ENCODE results near the gene PTPMT1. TPM values are rescaled to one million over a fixed set of nuclear protein-coding genes. Genes with fewer than 3 reads are reported as not detected.

The PTPMT1 gene
- total RNA-seq, 1 donor from 2014 or later: 26.9 TPM

- no peak for DNase-seq
These were observed 18.4 kb downstream of the PTPMT1 start for GRCh38 chr11:47583844-47584243.

GRCh38 chr11:47586098-47586855, 20.9 kb downstream of the PTPMT1 start, which contains the start of gene FAM180B:
Gene FAM180B (plus strand): TSS chr11:47586678. CDS start chr11:47586769, 91 bp downstream.
- DNase-seq: peak; percentile 68

DNA sequence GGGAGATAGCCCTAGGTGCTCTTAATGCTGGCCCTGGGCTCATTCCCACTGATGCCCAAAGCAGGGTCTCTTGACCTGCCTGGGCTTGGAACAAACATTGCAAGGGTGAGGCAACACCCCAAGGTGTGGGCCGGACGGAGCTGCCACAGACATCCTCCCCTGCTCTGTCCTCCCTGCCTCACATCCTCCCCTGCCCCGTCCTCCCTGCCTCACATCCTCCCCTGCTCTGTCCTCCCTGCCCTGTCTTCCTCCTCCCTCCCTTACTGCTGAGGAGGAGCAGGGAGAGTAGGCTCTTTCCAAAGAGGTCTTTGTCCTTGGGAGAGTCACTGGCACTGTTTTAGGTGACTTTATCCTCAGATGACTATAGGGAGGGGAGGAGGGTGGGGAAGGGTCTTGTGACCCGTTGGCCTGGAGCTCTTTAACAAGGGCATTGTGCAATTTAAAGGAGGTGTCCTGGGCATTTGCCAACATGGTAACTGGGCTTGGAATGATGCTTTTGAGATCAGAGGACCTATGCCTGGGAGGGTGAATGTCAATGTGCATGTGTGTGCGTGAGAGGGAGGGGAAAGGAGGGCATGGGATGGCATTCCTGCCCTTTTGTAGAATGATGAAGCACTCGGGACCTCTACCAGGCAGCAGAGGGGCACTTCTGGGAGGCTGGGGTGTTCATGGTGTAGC, 21.8 kb downstream of the PTPMT1 start:
- DNase-seq: no peak

GRCh38 chr11:47587723-47588326, 22.4 kb downstream of the PTPMT1 start:
- no peak for DNase-seq

GRCh38 chr11:47589118-47589517, 23.7 kb downstream of the PTPMT1 start:
- DNase-seq: no peak

DNA sequence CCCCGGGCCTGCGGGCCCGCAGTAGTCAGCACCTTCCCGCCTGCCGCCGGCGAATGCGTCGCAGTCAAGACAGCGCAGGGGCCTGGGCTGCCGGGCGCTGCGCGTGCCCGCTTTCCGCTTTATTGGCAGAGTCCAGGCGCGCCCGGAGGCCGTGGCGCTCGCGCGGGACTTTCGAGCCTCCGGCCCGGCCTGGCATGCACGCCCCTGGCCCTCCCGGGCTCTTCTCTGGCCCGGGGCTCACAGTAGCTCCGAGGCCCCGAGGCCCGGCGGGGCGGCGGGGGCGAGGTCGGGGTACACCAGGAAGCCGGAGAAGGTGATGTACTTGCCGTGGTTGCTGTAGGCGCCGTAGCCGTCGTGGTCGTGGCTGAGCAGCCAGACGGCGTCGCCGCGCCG, 24.2 kb downstream of the PTPMT1 start:
- DNase-seq: no peak

DNA sequence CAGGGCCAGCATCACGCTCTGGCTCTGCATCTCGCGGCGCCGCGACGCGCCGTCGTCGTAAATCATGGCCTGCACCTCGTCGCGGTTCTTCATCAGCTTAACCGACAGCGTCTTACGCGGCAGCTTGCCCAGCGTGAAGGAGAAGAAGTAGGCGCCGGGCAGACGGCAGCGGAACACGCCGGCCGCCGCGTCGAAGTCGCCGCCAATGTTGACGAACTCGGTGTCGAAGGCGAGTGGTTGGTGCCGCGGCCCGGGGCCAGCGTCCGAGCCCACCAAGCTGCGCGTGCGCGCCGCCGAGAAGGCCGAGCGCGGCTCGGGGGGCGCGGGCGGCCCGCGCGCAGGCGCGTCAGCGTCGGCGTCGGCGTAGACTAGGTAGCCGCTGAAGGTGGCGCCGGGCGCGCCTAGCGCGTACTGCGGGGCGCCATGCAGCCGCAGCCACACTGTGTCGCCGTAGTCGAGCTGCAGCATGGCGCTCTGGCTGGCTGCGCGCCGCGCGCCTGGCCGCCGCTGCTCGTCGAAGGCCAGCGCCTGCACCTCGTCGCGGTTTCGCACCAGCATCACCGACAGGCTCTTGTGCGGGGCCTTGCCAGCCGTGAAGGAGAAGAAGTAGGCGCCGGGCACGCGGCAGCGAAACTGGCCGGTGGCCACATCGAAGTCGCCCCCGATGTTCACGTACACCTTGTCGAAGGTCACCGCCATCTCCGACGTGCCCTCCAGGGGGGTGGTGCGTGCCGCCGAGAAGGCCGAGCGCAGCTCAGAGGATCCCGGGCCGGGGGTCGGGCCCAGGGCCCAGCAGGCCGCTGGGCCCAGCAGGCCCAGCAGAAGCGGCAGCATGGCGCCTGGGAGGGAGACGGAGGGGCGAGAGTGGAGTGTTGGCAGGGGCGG, 24.8 kb downstream of the PTPMT1 start:
- DNase-seq: peak; percentile 30

DNA sequence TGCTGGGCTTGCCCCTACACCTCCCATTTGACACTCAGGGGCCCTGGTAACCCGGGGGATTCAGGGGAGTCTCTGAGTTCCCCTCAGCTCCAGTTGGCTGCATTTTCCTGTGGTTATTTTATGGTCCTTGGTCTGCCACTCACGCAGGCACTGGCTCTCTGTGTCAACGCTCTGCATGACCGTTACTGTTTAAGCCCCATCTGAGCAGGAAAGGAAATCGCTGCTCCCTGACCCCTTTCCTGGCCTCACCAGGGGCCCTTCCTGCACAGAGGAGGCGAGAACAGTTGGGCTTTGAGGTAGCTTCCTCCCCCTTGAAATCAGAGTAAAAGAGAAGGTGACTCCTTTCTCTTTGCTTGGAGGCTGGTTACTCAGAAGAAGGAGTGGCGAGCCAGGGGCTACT, 26.4 kb downstream of the PTPMT1 start:
- DNase-seq: no peak

- DNase-seq: no peak
These were observed 26.9 kb downstream of the PTPMT1 start for GRCh38 chr11:47592251-47592650.

DNA sequence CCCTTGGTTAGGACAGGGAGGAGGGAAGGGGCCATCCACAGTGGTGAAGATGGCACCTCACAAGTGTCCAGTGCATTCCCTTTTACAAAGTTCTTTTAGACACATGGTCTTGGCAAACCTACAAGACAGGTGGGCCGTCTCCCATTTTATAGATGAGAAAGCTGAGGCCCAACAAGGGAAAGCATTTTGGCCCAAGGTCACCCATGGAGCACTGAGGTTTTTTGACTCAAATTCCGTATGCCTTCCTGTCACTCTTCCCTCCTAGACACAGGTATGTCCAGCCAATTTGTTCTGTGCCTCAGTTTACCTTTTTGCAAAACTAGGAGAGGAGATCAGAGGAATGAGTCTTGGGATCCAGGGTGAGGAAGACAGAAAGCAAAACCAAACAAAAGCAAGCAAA, 27.6 kb downstream of the PTPMT1 start:
- no peak for DNase-seq

- DNase-seq: no peak
These were observed 28.1 kb downstream of the PTPMT1 start for GRCh38 chr11:47593492-47593933.

- DNase-seq: no peak
These were observed 28.8 kb downstream of the PTPMT1 start, which contains the start of gene C1QTNF4 for GRCh38 chr11:47593934-47594855. Gene C1QTNF4 (minus strand): TSS chr11:47594411. CDS start chr11:47590810, 3,601 bp downstream.

GRCh38 chr11:47595029-47595428, 29.6 kb downstream of the PTPMT1 start:
- DNase-seq: no peak

GRCh38 chr11:47595967-47596366, 30.6 kb downstream of the PTPMT1 start:
- no peak for DNase-seq

GRCh38 chr11:47599902-47600301, 34.5 kb downstream of the PTPMT1 start:
- DNase-seq: no peak

- no peak for DNase-seq
These were observed 37.9 kb downstream of the PTPMT1 start for GRCh38 chr11:47603295-47603694.

DNA sequence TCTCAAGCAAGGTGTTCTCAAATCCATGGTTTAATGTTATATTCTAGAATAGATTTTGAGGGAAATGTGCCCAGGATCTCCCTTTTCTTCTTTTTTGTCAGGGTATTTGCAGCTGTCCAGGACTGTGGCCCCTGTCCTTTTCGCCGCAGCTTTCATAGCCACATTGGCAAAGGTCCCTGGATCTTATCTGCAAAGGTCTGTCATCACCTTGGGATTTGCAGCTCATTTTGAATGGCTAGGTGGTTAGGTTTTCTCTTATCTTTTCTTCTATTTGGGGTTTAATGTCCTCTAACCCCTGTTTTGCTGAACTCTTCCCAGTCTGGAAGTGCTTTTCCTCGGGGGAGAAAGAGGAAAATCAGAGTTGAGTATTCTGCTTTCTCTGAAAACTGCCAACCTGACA, 40.5 kb downstream of the PTPMT1 start:
- no peak for DNase-seq

DNA sequence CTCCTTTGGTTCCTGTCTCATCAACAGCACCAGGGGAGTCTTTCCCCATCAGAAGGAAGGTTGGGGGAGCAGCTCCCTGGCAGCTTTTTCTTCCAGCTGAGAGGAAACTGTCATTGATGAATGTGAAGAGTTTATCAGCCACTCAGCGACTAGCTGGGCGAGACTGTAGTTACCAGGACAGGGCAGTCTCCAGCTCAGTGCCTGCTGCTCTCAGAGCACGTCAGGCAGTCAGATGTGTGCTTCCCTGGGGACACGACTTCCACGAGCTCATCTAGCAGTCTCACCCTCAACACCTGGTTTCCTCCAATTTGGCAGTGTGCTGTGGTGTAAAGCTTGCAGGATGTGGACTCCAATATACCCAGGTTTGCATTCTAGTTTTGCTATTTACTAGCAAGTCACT, 41.3 kb downstream of the PTPMT1 start:
- no peak for DNase-seq

DNA sequence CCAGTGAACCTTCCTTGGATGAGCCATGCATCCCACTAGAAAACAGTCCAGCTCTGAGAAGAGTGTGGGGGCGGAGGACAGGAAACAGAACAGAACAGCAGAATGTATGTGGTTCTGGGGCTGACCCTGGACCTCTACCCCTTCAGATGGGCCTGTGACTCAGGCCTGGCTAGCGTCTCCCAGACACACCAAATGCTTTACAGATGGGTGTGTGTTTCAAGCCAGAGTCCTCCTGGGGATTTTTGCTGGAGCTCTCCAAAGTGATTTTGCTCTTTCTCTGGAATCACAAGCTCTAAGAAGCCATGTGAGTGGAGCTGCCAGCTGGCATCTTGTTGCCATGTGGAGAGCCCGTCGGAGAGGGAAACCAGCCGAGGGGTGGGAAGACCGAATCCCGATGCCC, 42.0 kb downstream of the PTPMT1 start:
- no peak for DNase-seq

DNA sequence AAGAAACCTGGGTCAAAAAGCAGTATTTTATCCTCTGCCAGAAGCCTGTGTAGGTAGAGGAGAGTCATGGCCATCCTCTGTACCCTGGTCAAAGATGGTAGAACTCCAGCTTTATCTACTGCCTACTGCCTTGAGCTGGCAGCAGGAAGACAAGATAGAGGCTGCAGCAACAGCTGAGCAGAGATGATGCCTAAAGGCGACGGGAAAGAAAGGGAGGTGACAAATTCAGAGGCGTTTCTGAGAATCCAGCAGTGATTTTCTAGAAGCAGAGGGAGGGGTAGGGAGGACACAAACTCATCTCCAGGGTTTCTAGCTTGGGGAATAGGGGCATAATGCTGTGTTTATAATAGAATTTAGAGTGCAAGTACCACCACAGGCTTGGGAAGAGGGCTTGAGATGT, 44.3 kb downstream of the PTPMT1 start:
- no peak for DNase-seq

DNA sequence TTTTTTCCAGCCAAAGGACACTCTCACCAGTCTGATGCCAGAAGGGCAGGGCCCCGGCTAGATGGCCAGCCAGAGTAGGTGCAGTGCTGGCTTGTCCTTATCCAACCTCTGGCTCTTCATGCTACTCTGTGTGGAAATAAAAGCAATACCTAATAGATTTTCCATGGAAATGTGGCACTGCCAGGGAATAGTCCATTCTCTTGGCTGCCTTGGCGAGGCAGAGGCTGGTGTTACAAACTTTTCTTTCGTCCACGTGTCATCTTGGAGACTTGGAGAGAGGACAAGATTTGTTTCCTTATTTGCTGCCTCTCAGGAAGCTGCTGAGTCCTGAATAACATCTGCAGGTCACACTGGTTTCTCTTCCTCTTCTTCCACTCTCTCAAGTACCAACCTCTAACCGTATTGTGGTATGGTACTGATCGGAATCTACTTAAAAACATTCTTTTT, 46.0 kb downstream of the PTPMT1 start:
- no peak for DNase-seq

Data from skin of body (tissue), 2 donors.